GM13977 (cell line): ENCODE results near the gene VPS18.

Experiments used
- DNase-seq: peaks from one replicate; pipeline ENCODE4 v3.0.0; 2012; ENCODE audit warnings: low spot score
- CTCF ChIP-seq: IDR thresholded peaks from 2 replicates; pipeline ENCODE4 v1.5.1; 2012; ENCODE audit warnings: mild to moderate bottlenecking, control low read depth; ENCODE audit not compliant: insufficient read depth; ENCODE audit errors: extremely low read depth, missing control alignments
- in situ Hi-C: fragments of 300-500 bp; cut with MboI; formaldehyde crosslinking; loops from one replicate; pipeline ENCODE4 v1.12.0; 2022; ENCODE audit warnings: low sequenced_read_pairs, low pct_unique_long_range_greater_than_20kb, mixed read lengths, inconsistent platforms; ENCODE audit not compliant: unreplicated experiment

VPS18 gene

GRCh38 chr15:40867199-40867598 lies 27.1 kb upstream of the VPS18 start:
- TF ChIP-seq CTCF: no peak
- no peak for DNase-seq
- in situ Hi-C loops: no loop called here

- in situ Hi-C loops: no loop called here
Observed at GRCh38 chr15:40869686-40870085, 24.6 kb upstream of the VPS18 start.

GRCh38 chr15:40870716-40871115 lies 23.5 kb upstream of the VPS18 start:
- no peak for TF ChIP-seq CTCF
- DNase-seq: no peak
- in situ Hi-C loops: no loop called here

More at GRCh38 chr15:40869686-40870085, 24.6 kb upstream of the VPS18 start:
- no peak for DNase-seq
- no peak for TF ChIP-seq CTCF

- in situ Hi-C loops: no loop called here
- peak; percentile 80 for DNase-seq
- TF ChIP-seq CTCF: no peak
Observed at GRCh38 chr15:40871749-40872617, 22.3 kb upstream of the VPS18 start.

GRCh38 chr15:40872791-40873693 lies 21.2 kb upstream of the VPS18 start:
- in situ Hi-C loops: no loop called here
- TF ChIP-seq CTCF: no peak
- no peak for DNase-seq

- in situ Hi-C loops: no loop called here
- TF ChIP-seq CTCF: peak; percentile 71
- peak; percentile 84 for DNase-seq
Observed at GRCh38 chr15:40873694-40874561, 20.3 kb upstream of the VPS18 start, which contains the start of gene RHOV. RHOV (minus strand) TSS chr15:40874234; CDS start chr15:40874139, 95 bp downstream.
